Transverse colon (tissue), 4 donors: ENCODE results near the gene HLA-E. TPM values are rescaled to one million over a fixed set of nuclear protein-coding genes. Genes with fewer than 3 reads are reported as not detected.
"Not testable (repeated sequence)": the region's sequence is repeated elsewhere in the genome, so short reads cannot be mapped to it uniquely, and the experiment has no call there.

Experiments
- DNase-seq: peaks from one replicate; pipeline ENCODE4 v3.0.0-alpha.2; 2019
- H3K27ac ChIP-seq, 4 donors: fragments of 200-600 bp; sonication (generic); 2 replicates each; pipeline ENCODE4 v1.5.1; 2016 to 2018; ENCODE audit warnings: inconsistent platforms in 4 of 4
- H3K27me3 ChIP-seq: fragments of 200-600 bp; sonication (generic); 2 replicates; pipeline ENCODE4 v1.5.1; 2017; ENCODE audit warnings: inconsistent platforms
- H3K36me3 ChIP-seq, 4 donors: fragments of 200-600 bp; sonication (generic); 2 replicates each; pipeline ENCODE4 v1.5.1; 2017 to 2019; ENCODE audit warnings: inconsistent platforms in 4 of 4
- H3K4me1 ChIP-seq, 4 donors: fragments of 200-600 bp; sonication (generic); 2 replicates each; pipeline ENCODE4 v1.5.1; 2017 to 2020; ENCODE audit warnings: inconsistent platforms in 4 of 4
- H3K4me3 ChIP-seq, 4 donors: fragments of 200-600 bp; sonication (generic); 1 replicate in 1 of 4; 2 replicates in 3 of 4; pipeline versions ENCODE4 v1.5.1 to v1.6.1; 2017 to 2019; ENCODE audit warnings: inconsistent platforms in 4 of 4
- H3K9me3 ChIP-seq, 2 donors: fragments of 200-600 bp; sonication (generic); 2 replicates each; pipeline ENCODE4 v1.5.1; 2017 to 2019; ENCODE audit warnings: inconsistent platforms in 2 of 2
- CTCF ChIP-seq, 5 experiments: fragments of 200-600 bp in 3 of 5; fragments of 450-650 bp in 2 of 5; sonication (generic) in 3 of 5; IDR thresholded peaks; 1 replicate in 2 of 5; 2 replicates in 3 of 5; pipeline ENCODE4 v1.5.1; 2016 to 2017; ENCODE audit warnings: antibody characterized with exemption in 5 of 5, inconsistent platforms in 3 of 5, mild to moderate bottlenecking in 2 of 5, moderate library complexity in 1 of 5
- EP300 ChIP-seq: sonication (generic); formaldehyde crosslinking; IDR thresholded peaks from one replicate; pipeline ENCODE4 v1.6.1; 2017; ENCODE audit warnings: antibody characterized with exemption, low read depth
- POLR2A ChIP-seq: fragments of 450-650 bp; IDR thresholded peaks from one replicate; pipeline ENCODE4 v1.6.1; 2016; ENCODE audit warnings: antibody characterized with exemption, mild to moderate bottlenecking, moderate library complexity
- POLR2AphosphoS5 ChIP-seq, 3 donors: sonication (generic); formaldehyde crosslinking; IDR thresholded peaks; one replicate each; pipeline ENCODE4 v1.6.1; 2016; ENCODE audit warnings: antibody characterized with exemption in 3 of 3
- WGBS, 2 donors: methylation state at CpG; one replicate each; pipeline ENCODE4 v1.1.5; 2018; ENCODE audit warnings: low coverage in 1 of 2; 5-methylcytosine and 5-hydroxymethylcytosine counted together
- in situ Hi-C, 4 donors: fragments of 200-750 bp; cut with MboI; loops; one replicate each; pipeline versions ENCODE4 v1.15.0 to v1.15.1; 2017; ENCODE audit warnings: low sequenced_read_pairs in 3 of 4, low pct_ligation_motif_present in 1 of 4, low pct_unique_long_range_greater_than_20kb in 1 of 4
- intact Hi-C: fragments of 100-400 bp; cut with DNase I; formaldehyde crosslinking; loops from one replicate; pipeline ENCODE4 v1.15.1; 2023; ENCODE audit warnings: low total_unique reads
- total RNA-seq, 4 donors: library from RNA; depleted of rRNA; stranded (reverse); fragments of >200 nt; gene quantifications; one replicate each; pipeline ENCODE4 v1.1.0, GENCODE V29; 2016

Gene HLA-E
- total RNA-seq, 4 donors from 2014 or later: 248 to 610 (median 493) TPM

GRCh38 chr6:30481211-30481964 lies 7.9 kb upstream of the HLA-E start:
- H3K9me3 ChIP-seq: no peaks in the 10 kb centered on the region
- no peaks in the 10 kb centered on the region for H3K36me3 ChIP-seq
- WGBS, 2 donors: 11% methylated on average over 27 of the region's 33 CpGs; no CpG with 5 or more reads in 1 of the 2 donors
- no peak overlapping the region for H3K4me3 ChIP-seq
- no peak overlapping the region for H3K27ac ChIP-seq
- H3K27me3 ChIP-seq: peaks cover 73% of the 10 kb centered on the region
- peaks cover 0 to 12% (median 7%) of the 10 kb centered on the region in 4 donors for H3K4me1 ChIP-seq
- no peak for DNase-seq
- intact Hi-C loops: loop anchor here (5.0 kb wide), 1 partner anchor 51 kb away; no protein-coding TSS in a partner anchor
- in situ Hi-C loops: loop anchor here in 3 of 4 donors (5.0 kb wide), 3 partner anchors 56 to 116 kb away; no protein-coding TSS in a partner anchor
- TF ChIP-seq EP300 (no peak), CTCF (IDR thresholded peaks at IDR 0.05) (no peak), POLR2A (no peak), POLR2AphosphoS5 (IDR thresholded peaks at IDR 0.05) (no peak)

GRCh38 chr6:30481965-30482644 lies 7.2 kb upstream of the HLA-E start:
- H3K27ac ChIP-seq, H3K36me3 ChIP-seq, H3K4me3 ChIP-seq, H3K9me3 ChIP-seq: not testable (repeated sequence)
- WGBS, 2 donors: 4% methylated on average over 17 of the region's 19 CpGs; no CpG with 5 or more reads in 1 of the 2 donors
- Histone ChIP-seq H3K4me1 (peaks cover 0 to 12% (median 7%) of the 10 kb centered on the region in 4 donors), H3K27me3 (peaks cover 65% of the 10 kb centered on the region)
- DNase-seq: peak; percentile 81
- in situ Hi-C loops (loop anchor here in 3 of 4 donors (5.0 kb wide), 3 partner anchors 55 to 115 kb away; no protein-coding TSS in a partner anchor), intact Hi-C loops (loop anchor here (5.0 kb wide), 1 partner anchor 50 kb away; no protein-coding TSS in a partner anchor)
- TF ChIP-seq CTCF (IDR thresholded peaks at IDR 0.05): peak; percentile 66 to 80 (median 72)

- intact Hi-C loops: loop anchor here (5.0 kb wide), 1 partner anchor 49 kb away; no protein-coding TSS in a partner anchor
- no peak for DNase-seq
- in situ Hi-C loops: loop anchor here in 3 of 4 donors (5.0 kb wide), 3 partner anchors 54 to 114 kb away; no protein-coding TSS in a partner anchor
These were observed 5.5 kb upstream of the HLA-E start for GRCh38 chr6:30483677-30484279.

More at GRCh38 chr6:30483677-30484279, 5.5 kb upstream of the HLA-E start:
- Histone ChIP-seq H3K4me3 (no peak overlapping the region), H3K27ac (no peak overlapping the region), H3K36me3 (no peaks in the 10 kb centered on the region), H3K27me3 (peaks cover 49% of the 10 kb centered on the region), H3K4me1 (peaks cover 0 to 12% (median 7%) of the 10 kb centered on the region in 4 donors), H3K9me3 (no peaks in the 10 kb centered on the region)
- 25 to 26% methylated on average over 6 to 7 of the region's 7 CpGs for WGBS, 2 donors
- peak; percentile 44 to 70 (median 50) for TF ChIP-seq CTCF (IDR thresholded peaks at IDR 0.05)
- TF ChIP-seq POLR2AphosphoS5 (IDR thresholded peaks at IDR 0.05): no peak
